Adipose tissue (tissue), 3 donors: ENCODE data around the gene HSP90AA1. TPM values are rescaled to one million over a fixed set of nuclear protein-coding genes. Genes with fewer than 3 reads are reported as not detected.

Experiments used
- polyA plus RNA-seq, 3 donors: library from polyadenylated mRNA; stranded (reverse); fragments of 200-250 nt; gene quantifications; one replicate each; pipeline ENCODE4 v1.2.3, GENCODE V29; 2013
- donor health status: healthy with polysubstance abuse.
- donor health status: Bipolar disorder and iron deficiency.
- donor health status: healthy.

The HSP90AA1 gene
- polyA plus RNA-seq, 3 donors, result 140 to 355 (median 298) TPM

Other genes with a start within 250 kb of the HSP90AA1 start
- 100 to 1,000 TPM in 1 of 3 donors, 10 to 100 TPM in 2; 62.7 to 161 (median 92.1) TPM for gene DYNC1H1, start 122.5 kb downstream of the HSP90AA1 start, polyA plus RNA-seq
- 10 to 100 TPM in 1 of 3 donors, 1 to 10 TPM in 2; 6.8 to 17.8 (median 8.8) TPM for gene WDR20, start 52.9 kb upstream of the HSP90AA1 start, polyA plus RNA-seq
- 10 to 100 TPM in 2 of 3 donors, 1 to 10 TPM in 1; 8.7 to 19.7 (median 18.7) TPM for gene MOK, start 218.1 kb upstream of the HSP90AA1 start, polyA plus RNA-seq
- gene ZNF839, start 232.7 kb upstream of the HSP90AA1 start, polyA plus RNA-seq, result 10 to 100 TPM in 1 of 3 donors, 1 to 10 TPM in 2; 5.6 to 10.0 (median 6.6) TPM